HG03045 (cell line): Measurements from ENCODE around the gene UBXN7.
"Not testable (repeated sequence)": the region's sequence is repeated elsewhere in the genome, so short reads cannot be mapped to it uniquely, and the experiment has no call there.

Source experiments
- ATAC-seq: cut with Tn5 transposase; IDR thresholded peaks from one replicate; pipeline ENCODE4 v1.9.1; 2021; ENCODE audit warnings: mild to moderate bottlenecking, moderate library complexity; ENCODE audit not compliant: unreplicated experiment

The UBXN7 gene, protein sequence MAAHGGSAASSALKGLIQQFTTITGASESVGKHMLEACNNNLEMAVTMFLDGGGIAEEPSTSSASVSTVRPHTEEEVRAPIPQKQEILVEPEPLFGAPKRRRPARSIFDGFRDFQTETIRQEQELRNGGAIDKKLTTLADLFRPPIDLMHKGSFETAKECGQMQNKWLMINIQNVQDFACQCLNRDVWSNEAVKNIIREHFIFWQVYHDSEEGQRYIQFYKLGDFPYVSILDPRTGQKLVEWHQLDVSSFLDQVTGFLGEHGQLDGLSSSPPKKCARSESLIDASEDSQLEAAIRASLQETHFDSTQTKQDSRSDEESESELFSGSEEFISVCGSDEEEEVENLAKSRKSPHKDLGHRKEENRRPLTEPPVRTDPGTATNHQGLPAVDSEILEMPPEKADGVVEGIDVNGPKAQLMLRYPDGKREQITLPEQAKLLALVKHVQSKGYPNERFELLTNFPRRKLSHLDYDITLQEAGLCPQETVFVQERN

DNA sequence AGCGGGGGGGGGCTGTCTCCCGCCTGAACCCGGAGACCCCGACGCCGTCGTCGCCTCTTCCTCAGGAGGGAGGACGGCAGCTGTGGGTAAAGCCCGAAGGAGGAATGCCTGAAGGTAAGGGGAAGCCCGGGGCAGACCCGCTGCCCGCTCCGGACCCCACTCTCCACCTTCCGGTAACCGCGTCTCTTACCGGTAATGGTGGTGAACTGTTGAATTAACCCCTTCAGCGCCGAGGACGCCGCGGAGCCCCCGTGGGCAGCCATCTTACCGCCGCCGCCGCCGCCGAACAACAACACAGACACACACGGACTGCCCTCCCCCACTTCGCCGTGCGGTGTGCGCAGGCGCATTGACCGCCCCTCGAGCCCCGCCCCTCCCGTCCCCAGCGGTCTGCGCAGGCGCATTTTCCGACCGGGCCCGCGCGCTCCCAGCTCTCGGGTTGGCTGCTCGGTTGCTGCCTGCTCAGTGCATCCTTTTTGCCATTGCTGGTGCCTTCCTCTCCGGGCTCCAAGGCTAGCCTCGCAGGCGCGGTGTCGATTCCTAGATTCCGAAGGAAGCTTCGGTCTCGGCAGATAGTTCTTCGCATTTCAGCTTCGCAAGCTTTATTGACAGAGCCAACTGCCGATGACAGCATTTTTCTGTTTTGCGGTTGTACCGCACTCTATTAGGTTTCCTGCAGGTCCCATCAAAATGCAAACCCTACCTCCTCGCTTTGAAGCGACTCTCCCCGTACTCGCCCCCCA is at the start of gene UBXN7:
UBXN7 (minus strand) TSS at position 291 of the 743 bp plus-strand sequence; CDS start at position 263, 28 bp downstream.
- ATAC-seq: peak; percentile 82

DNA sequence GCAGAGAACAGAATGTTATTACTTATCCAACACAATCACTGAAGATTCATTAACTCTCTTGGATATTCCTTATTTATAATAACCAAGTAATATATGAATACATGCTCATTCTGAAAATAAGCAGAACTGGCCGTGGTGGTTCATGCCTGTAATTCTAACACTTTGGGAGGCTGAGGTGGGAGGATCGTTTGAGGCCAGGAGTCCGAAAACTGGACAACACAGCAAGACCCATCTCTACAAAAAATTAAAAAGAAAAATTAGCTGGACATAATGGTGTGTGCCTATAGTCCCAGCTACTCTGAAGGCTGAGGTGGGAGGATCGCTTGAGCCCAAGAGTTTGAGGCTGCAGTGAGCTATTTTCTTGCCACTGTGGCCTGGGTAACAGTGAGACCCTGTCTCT is 45.5 kb upstream of the UBXN7 start:
- no peak for ATAC-seq

DNA sequence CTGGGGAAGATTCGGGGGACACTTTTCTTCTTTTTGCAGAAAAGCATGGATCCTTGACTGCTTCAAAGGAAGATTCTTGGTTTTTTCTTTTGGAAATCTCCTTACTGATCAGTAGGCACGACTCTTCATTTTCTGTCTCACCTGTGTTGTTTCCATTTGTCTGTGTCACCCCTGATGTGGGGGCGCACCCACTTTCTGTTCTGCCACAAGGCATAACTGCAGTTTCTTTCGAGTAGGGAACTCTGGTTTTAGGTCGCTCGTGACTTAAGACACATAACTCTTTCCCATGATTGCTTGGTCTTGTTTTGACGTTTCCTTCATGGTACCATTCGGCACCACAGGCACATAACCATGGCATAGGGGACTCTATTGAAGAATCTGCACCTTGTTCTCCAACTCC is 40.1 kb upstream of the UBXN7 start:
- no peak for ATAC-seq

DNA sequence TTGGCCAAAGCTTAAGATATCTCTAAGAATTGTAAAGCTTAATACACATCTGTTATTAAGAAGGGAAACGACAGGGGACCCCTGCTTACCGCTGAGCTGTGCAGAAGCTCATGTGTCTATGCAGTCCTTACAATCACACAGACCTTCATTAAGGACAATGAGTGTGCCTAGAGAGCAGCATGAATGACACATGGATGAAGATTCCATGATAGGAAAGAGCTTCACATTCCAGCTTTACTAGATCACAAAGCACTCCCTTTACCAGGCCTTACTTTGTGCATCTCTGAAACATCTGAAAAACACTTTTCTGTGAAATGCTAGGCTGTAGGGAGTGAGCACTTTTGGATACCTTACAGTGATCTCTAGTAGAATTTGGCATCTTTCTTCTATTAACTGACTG is 39.3 kb upstream of the UBXN7 start:
- ATAC-seq: no peak

DNA sequence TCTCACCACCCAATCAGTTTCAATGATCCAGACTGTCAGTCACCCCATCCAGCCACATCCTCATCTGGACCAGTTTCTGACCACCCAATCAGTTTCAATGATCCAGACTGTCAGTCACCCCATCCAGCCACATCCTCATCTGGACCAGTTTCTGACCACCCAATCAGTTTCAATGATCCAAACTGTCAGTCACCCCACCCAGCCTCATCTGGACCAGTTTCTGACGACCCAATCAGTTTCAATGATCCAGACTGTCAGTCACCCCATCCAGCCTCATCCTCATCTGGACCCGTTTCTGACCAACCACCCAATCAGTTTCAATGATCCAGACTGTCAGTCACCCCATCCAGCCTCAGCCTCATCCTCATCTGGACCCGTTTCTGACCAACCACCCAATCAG is 38.0 kb upstream of the UBXN7 start:
- ATAC-seq: not testable (repeated sequence)

DNA sequence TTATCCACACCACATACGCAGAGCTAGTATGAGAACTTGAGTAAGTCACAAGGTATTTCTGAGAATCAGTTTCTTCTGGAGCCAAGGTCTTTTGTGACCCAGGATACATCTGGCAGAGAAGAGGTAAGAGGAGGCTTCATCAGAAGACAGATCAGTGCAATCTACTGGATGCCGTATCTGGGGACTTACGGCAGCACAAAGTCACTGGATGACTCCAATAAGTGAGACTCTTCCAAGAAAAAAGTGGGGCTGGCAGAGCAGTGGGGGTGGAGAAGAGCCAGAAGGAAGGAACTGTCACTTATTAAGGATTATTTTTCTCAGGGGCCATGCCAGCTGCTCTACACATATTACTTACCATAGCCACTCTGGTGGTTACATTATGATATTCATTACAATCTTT is 31.6 kb upstream of the UBXN7 start:
- no peak for ATAC-seq

DNA sequence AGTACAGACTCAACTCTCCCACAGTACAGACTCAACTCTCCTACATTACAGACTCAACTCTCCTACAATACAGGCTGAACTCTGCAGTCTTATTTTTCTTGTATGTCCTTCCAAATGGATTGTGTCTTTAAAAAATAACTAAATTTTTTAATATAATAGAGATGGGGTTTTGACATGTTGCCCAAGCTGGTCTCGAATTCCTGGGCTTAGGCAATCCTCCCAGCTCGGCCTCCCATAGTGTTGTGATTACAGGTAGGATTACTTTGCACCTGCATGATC is 31.2 kb upstream of the UBXN7 start:
- ATAC-seq: no peak

DNA sequence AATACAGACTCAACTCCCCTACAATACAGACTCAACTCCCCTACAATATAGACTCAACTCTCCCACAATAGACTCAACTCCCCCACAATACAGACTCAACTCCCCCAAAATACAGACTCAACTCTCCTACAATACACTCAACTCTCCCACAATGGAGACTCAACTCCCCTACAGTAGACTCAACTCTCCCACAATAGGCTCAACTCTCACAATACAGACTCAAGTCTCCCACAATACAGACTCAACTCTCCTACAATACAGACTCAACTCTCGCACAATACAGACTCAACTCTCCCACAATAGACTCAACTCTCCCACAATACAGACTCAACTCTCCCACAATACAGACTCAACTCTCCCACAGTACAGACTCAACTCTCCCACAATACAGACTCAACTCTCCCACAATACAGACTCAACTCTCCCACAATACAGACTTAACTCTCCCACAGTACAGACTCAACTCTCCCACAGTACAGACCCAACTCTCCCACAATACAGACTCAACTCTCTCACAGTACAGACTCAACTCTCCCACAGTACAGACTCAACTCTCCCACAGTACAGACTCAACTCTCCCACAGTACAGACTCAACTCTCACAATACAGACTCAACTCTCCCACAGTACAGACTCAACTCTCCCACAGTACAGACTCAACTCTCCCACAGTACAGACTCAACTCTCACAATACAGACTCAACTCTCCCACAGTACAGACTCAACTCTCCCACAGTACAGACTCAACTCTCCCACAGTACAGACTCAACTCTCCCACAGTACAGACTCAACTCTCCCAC is 30.7 kb upstream of the UBXN7 start:
- ATAC-seq: not testable (repeated sequence)

DNA sequence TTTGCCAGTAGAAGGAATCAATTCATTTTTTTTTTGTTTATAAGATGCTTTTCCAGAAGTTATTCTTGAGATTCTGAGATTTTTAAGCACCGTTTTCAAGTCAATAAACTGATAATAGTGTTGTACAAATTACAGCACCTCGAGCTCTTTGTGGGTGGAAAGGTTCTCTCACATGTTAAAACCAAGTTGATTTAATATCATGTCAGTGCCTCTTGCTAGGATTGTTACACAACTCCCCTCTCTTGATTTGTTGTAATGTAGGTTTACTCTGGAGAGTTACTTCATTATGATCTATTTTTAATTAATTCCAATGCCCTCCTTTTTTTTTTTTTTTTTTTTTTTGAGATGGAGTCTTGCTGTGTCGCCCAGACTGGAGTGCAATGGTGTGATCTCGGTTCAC is 25.8 kb upstream of the UBXN7 start:
- no peak for ATAC-seq

DNA sequence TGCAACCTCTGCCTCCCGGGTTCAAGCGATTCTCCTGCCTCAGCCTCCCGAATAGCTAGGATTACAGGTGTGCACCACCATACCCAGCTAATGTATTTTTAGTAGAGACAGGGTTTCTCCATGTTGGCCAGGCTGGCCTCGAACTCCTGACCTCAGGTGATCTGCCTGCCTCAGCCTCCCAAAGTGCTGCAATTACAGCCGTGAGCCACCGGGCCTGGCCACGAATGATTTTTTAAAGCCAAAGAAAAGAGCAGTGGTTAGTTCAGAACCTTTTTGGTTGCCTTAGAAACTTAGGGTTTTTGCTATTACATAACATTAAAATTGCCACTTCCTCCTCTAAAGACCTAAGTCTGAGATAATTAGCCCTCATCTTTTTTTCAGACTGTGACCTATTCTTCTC is 25.2 kb upstream of the UBXN7 start:
- ATAC-seq: not testable (repeated sequence)

DNA sequence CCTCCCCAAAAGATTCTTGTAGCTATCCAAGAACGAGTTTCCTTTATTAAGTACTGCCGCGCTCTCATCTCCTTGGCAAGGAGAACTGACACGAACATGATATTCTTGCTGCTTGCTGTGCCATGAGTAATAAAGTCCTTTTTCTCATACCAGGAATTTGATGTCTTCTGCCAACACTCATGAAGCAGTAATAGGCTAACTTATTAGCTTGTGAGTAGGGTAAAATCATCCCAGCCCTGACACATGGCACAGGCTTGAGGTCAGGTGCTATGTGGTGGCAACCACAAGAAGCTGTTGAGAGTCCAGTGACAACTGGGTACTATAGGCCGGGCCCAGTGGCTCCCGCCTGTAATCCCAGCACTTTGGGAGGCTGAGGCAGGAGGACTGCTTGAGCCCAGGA is 22.7 kb upstream of the UBXN7 start:
- ATAC-seq: no peak

DNA sequence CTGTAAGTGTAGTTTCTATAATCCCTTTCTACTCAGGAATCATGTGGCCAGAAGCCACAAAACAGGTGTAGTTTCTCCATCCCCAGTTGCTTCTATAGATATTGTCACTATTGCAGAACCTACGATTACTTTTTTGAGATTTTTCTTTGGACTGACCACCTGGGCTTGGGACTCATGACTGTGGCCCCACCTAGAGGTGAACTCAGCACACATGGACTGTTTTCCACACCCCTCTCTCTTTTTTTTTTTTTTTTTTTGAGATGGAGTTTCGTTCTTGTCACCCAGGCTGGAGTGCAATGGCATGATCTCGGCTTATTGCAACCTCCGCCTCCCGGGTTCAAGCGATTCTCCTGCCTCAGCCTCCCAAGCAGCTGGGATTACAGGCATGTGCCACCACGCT is 13.2 kb upstream of the UBXN7 start:
- ATAC-seq: not testable (repeated sequence)

DNA sequence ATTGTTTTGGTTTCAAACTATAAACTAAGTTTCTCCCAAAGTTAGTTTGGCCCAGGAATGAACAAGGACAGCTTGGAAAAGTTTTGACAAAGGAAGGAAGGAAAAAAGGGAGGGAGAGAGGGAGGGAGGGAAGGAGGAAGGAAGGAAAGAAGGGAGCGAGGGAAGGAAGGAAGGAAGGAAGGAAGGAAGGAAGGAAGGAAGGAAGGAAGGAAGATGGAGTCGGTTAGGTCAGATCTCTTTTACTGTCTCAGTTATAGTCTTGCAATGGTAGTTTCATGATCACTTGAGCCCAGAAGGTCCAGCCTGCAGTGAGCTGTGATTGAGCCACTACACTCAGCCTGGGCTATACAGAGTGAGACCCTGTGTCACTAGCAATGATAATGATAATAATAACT is 12.3 kb upstream of the UBXN7 start:
- no peak for ATAC-seq

DNA sequence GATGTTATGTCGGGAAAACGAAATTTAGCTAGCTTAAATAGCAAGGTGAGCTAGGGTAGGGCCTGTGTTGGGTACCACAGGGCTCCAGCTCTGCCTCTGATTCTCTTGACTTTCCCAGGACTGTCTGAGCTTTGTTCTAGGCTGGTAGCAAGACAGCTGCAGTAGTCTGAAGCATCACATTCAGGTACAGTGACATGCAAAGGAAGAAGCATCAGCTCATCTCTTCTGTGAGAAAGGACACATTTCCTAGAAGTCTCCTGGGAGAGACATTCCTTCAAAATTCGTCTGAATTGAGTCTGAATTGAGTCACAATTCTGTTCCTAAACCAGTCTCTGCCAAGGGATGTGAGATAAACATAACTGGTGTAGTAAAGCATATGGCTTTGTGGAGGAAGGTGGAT is 8.5 kb upstream of the UBXN7 start:
- ATAC-seq: no peak

DNA sequence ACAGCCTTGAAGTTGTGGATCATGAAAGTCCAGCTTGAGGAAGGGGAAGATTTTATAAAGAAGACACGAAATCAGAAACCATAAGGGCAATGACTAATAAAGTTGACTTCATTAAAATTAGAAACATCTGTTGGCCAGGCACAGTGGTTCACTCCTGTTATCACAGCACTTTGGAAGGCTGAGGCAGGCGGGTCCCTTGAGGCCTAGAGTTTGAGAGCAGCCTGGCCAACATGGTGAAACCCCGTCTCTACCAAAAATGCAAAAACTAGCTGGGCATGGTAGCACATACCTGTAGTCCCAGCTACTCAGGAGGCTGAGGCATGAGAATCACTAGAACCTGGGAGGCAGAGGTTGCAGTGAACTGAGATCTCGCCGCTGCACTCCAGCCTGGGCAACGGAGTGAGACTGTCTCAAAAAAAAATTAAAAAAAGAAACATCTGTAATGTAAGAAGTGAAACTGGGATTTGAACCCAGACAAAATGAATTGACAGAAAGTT is 7.9 kb upstream of the UBXN7 start:
- ATAC-seq: no peak

DNA sequence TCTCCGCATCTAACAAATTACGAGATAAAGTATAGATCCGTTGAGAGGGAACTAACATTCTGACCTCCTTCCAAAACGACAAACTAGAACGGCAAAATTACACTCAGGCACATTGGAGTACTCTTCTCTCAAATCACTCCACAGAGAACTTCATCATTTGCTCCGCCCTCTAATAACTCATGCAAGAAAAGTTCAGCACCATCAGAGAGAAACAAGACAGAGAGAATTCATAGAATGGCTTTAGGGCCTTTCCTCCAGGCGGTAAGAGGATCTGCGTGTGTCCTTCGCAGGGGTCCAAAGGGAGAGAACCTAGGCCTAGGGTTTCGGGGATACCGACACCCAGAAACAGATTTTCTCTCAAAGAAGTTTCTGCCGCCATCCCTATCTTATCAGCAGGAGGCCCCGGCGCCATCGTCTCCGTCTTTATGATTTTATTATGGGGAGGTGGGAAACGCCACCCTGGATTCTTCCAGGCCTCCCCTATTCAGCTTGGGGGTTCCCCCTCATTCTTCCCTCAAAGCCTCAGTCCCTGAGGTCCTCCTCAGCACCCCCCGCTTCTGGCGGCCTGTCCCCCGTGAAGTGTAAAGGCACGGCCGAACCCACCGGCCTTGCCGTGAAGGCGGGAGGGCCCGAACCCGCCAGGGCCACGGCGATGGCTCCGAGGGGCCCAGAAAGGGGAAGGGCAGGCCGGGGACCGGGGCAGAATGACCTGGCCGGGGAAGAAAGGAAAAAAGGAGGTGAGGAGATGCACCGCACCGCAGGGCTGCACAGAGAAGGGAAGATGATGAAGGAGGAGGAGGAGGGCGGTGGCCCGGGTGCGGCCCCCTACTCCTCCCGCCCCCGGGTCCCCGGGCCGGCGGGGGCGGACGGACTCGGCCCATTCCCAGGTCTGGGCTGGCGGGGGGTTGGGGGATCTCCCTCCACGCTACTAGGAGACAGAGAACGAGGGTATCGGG is 768 bp downstream of the UBXN7 start:
- peak; percentile 36 for ATAC-seq

DNA sequence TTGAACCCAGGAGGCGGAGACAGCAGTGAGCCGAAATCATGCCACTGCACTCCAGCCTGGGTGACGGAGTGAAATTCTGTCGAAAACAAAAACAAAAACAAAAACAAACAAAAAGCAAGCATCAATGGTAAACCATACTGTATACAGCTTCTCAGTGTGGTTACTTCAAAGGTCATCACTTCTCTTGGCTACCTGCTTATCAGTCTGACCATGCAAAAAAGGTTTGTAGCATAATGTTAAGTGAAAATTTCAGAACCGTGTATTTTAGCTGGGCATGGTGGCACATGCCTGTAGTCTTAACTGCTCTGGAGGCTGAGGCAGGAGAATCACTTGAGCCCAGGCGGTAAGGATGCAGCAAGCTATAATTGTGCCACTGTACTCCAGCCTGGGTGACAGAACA is 4.2 kb downstream of the UBXN7 start:
- ATAC-seq: no peak

DNA sequence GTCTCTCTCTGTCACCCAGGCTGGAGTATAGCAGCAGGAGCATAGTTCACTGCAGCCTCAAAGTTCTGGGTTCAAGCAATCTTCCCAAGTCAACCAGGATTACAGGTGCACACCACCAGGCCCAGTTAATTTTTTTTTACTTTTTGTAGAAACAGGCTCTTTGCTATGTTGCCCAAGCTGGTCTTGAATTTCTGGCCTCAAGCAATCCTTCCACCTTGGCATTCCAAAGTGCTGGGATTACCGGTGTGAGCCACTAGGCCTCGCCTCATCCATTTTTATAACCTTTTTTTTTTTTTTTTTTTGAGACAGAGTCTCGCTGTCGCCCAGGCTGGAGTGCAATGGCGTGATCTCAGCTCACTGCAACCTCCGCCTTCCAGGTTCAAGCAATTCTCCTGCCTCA is 7.8 kb downstream of the UBXN7 start:
- not testable (repeated sequence) for ATAC-seq

DNA sequence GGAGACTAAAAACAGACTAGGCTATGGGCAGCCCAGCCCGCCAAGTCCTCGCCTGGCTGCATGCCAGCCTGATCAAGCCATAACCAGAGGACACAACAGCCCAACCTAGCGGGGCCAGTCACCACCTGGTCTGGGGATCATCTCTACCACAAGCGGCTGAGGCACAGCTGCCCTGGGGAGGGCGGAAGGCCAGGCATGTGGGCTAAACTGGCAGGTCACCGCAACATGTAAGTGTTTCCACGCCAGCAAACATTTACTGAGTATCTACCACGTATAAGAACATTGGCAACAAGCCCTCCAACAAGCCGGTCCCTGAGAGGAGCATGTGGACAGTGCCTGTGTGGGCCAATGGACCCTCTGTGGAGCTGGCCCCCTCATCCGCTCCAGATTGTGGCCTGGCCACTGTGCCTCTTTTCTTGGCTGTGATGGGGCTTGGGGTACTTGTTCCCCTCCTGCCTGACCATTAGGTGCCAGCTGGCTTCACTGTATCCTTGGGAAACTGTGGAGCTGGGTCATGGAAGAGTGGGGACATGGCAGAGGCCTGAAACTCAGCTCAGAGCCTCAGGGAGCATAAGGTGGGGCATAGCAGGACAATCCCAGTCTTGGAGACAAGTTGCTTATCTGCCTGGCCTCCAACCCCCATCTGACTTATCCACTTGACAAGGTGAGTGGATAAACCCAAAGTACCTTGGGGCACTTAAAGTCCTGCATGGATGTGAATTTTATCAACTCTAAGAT is 9.0 kb downstream of the UBXN7 start:
- no peak for ATAC-seq

DNA sequence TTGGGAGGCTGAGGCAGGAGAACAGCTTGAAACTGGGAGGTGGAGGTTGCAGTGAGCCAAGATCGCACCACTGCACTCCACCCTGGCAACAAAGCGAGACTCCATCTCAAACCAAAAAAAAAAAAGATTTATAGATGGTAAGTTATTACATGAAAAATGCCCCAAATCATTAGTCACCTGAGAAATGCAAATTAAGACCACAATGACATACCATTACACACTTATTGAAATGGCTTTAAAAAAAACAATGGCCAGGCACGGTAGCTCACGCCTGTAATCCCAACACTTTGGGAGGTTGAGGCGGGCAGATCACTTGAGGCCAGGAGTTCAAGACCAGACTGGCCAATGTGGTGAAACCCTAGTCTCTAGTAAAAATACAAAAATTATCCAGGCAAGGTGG is 10.6 kb downstream of the UBXN7 start:
- ATAC-seq: not testable (repeated sequence)
